Bone marrow (tissue), 2 donors: ENCODE results near the gene ZCCHC9.
"Not testable (repeated sequence)": the region's sequence is repeated elsewhere in the genome, so short reads cannot be mapped to it uniquely, and the experiment has no call there.

Experiments used
- DNase-seq, 2 donors: peaks; one replicate each; lab custom pipeline; 2025; lab: John Stamatoyannopoulos, UW

ZCCHC9 gene

GRCh38 chr5:81305785-81306184 is 4.4 kb downstream of the ZCCHC9 start:
- DNase-seq: no peak

- DNase-seq: no peak
Observed at GRCh38 chr5:81308836-81309235, 7.4 kb downstream of the ZCCHC9 start.

- no peak for DNase-seq
Observed at GRCh38 chr5:81310402-81311063, 9.1 kb downstream of the ZCCHC9 start.

GRCh38 chr5:81313278-81313677 is 11.9 kb downstream of the ZCCHC9 start:
- DNase-seq: no peak

- no peak for DNase-seq
Observed at GRCh38 chr5:81313686-81314085, 12.3 kb downstream of the ZCCHC9 start.

GRCh38 chr5:81314581-81314980 is 13.2 kb downstream of the ZCCHC9 start:
- DNase-seq: no peak

- no peak for DNase-seq
Observed at GRCh38 chr5:81315336-81315735, 13.9 kb downstream of the ZCCHC9 start.

GRCh38 chr5:81315830-81316229 is 14.4 kb downstream of the ZCCHC9 start:
- DNase-seq: no peak

- no peak for DNase-seq
Observed at GRCh38 chr5:81316571-81316970, 15.2 kb downstream of the ZCCHC9 start.

GRCh38 chr5:81317536-81317935 is 16.1 kb downstream of the ZCCHC9 start:
- DNase-seq: no peak

- DNase-seq: no peak
Observed at GRCh38 chr5:81326554-81326953, 25.2 kb downstream of the ZCCHC9 start.

- no peak for DNase-seq
Observed at GRCh38 chr5:81334304-81335061, 33.1 kb downstream of the ZCCHC9 start.

GRCh38 chr5:81335946-81336345 is 34.6 kb downstream of the ZCCHC9 start:
- DNase-seq: no peak

- no peak for DNase-seq
Observed at GRCh38 chr5:81336556-81336955, 35.2 kb downstream of the ZCCHC9 start.

GRCh38 chr5:81337803-81338202 is 36.4 kb downstream of the ZCCHC9 start:
- DNase-seq: no peak

GRCh38 chr5:81338213-81338612 is 36.8 kb downstream of the ZCCHC9 start:
- not testable (repeated sequence) for DNase-seq

- DNase-seq: no peak
Observed at GRCh38 chr5:81344736-81345135, 43.3 kb downstream of the ZCCHC9 start.

GRCh38 chr5:81345411-81346003 is 44.1 kb downstream of the ZCCHC9 start:
- DNase-seq: no peak

GRCh38 chr5:81349161-81349560 is 47.8 kb downstream of the ZCCHC9 start:
- no peak for DNase-seq

- no peak for DNase-seq
Observed at GRCh38 chr5:81350507-81350906, 49.1 kb downstream of the ZCCHC9 start.

- DNase-seq: no peak
Observed at GRCh38 chr5:81353189-81353588, 51.8 kb downstream of the ZCCHC9 start.

GRCh38 chr5:81354093-81354492 is 52.7 kb downstream of the ZCCHC9 start:
- no peak for DNase-seq
